Omental fat pad (tissue), 4 donors: ENCODE data around the gene HOXD8. TPM values are rescaled to one million over a fixed set of nuclear protein-coding genes. Genes with fewer than 3 reads are reported as not detected.

Experiments used
- ATAC-seq: fragments of 150-250 bp; one replicate; pipeline ENCODE4 v1.9.1; 2016; ENCODE audit warnings: mild to moderate bottlenecking, moderate library complexity; ENCODE audit not compliant: low FRiP score
- DNase-seq: peaks from one replicate; pipeline ENCODE4 v3.0.0-alpha.2; 2019; ENCODE audit warnings: low spot score
- total RNA-seq, 4 donors: library from RNA; depleted of rRNA; stranded (reverse); fragments of >200 nt; gene quantifications; one replicate each; pipeline ENCODE4 v1.1.0, GENCODE V29; 2016
- TF ChIP-seq, protein P1 (sequence below), 3 donors: fragments of 450-650 bp; IDR thresholded peaks; one replicate each; pipeline ENCODE4 v1.5.1; 2016 to 2017; ENCODE audit warnings: antibody characterized with exemption in 3 of 3, mild to moderate bottlenecking in 3 of 3, moderate library complexity in 2 of 3

Gene HOXD8
- total RNA-seq, 4 donors from 2014 or later: 3.7 to 24.6 (median 7.6) TPM

DNA sequence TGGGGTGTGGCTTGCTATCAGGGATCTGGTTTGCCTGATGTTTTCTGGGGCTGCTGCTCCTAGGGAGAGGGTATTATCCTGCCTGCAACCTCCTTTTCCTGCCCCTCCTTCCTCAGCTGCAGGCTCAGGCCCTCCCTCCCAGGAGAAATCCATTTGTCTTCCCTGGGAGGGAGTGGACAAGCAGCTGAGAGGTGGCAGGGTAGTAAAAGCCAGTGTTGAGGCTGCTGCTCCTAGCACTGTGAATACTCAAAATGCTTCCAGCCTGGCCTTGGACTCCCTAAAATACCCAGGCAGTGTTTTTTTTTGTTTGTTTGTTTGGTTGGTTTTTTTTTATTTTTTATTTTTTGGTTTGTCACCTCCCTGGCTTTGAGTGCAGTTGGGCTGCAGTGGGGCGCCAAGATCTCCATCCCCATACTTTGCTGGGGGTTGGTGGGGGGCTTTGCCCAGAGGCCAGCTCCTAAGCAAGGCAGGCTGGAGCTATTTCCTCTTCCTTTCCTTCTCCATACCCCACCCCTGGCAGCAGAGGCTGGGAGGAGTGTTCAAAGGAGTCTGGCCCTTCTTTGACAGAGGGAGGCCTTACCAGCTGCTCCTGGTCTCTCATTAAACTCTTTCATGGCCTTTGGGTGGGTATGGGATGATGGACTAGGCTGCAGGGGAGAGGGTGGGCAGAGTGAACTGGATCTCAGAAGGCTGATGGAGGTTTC is 41.2 kb downstream of the HOXD8 start:
- ATAC-seq (no peak), DNase-seq (no peak)
- TF ChIP-seq, protein P1, sequence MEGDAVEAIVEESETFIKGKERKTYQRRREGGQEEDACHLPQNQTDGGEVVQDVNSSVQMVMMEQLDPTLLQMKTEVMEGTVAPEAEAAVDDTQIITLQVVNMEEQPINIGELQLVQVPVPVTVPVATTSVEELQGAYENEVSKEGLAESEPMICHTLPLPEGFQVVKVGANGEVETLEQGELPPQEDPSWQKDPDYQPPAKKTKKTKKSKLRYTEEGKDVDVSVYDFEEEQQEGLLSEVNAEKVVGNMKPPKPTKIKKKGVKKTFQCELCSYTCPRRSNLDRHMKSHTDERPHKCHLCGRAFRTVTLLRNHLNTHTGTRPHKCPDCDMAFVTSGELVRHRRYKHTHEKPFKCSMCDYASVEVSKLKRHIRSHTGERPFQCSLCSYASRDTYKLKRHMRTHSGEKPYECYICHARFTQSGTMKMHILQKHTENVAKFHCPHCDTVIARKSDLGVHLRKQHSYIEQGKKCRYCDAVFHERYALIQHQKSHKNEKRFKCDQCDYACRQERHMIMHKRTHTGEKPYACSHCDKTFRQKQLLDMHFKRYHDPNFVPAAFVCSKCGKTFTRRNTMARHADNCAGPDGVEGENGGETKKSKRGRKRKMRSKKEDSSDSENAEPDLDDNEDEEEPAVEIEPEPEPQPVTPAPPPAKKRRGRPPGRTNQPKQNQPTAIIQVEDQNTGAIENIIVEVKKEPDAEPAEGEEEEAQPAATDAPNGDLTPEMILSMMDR (IDR thresholded peaks at IDR 0.05): no peak

DNA sequence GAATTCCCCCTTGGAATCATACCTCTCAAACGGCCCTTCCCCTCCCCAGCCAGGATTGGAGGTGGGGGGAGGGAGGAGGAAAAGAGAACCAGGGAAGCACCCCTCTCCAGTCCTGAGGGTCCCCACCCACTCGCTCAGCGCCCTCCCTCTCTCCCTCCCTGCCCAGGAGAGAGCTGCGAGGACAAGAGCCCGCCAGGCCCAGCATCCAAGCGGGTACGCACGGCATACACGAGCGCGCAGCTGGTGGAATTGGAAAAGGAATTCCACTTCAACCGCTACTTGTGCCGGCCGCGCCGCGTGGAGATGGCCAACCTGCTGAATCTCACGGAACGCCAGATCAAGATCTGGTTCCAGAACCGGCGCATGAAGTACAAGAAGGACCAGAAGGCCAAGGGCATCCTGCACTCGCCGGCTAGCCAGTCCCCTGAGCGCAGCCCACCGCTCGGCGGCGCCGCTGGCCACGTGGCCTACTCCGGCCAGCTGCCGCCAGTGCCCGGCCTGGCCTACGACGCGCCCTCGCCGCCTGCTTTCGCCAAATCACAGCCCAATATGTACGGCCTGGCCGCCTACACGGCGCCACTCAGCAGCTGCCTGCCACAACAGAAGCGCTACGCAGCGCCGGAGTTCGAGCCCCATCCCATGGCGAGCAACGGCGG is 42.0 kb downstream of the HOXD8 start:
- TF ChIP-seq, protein P1 (IDR thresholded peaks at IDR 0.05): no peak
- ATAC-seq (no peak), DNase-seq (no peak)

DNA sequence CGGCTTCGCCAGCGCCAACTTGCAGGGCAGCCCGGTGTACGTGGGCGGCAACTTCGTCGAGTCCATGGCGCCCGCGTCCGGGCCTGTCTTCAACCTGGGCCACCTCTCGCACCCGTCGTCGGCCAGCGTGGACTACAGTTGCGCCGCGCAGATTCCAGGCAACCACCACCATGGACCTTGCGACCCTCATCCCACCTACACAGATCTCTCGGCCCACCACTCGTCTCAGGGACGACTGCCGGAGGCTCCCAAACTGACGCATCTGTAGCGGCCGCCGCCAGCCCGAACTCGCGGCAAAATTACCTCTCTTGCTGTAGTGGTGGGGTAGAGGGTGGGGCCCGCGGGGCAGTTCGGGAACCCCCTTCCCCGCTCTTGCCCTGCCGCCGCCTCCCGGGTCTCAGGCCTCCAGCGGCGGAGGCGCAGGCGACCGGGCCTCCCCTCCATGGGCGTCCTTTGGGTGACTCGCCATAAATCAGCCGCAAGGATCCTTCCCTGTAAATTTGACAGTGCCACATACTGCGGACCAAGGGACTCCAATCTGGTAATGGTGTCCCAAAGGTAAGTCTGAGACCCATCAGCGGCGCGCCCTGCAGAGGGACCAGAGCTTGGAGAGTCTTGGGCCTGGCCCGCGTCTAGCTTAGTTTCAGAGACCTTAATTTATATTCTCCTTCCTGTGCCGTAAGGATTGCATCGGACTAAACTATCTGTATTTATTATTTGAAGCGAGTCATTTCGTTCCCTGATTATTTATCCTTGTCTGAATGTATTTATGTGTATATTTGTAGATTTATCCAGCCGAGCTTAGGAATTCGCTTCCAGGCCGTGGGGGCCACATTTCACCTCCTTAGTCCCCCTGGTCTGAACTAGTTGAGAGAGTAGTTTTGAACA is 42.7 kb downstream of the HOXD8 start:
- DNase-seq (no peak), ATAC-seq (no peak)
- TF ChIP-seq, protein P1 (IDR thresholded peaks at IDR 0.05): no peak

DNA sequence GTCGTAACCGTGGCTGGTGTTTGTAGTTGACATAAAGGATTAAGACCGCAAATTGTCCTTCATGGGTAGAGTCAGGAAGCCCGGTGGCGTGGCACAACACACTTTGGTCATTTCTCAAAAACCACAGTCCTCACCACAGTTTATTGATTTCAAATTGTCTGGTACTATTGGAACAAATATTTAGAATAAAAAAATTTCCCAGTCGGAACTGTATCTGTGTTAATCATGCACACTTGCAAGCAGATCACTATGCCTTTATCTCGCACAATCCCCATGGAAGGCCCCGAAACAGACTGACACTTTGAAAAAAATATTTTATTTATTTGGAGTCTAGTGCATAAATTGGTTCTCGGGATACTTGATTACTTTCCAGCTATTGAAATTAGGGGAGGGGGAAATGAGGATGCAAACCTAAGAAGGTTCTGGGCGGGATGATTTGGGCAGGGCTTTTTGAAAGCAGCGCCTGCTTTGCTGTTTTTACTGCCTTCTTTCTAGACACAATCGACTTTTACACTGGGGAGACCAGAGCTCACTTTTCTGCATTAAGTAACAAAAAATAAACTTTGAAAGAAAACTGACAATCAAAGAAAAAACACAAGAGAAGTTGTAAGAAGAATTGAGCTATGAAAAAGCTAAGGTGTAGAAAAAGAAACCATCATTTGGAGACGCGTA is 43.5 kb downstream of the HOXD8 start:
- DNase-seq: no peak
- ATAC-seq: no peak
- TF ChIP-seq, protein P1 (IDR thresholded peaks at IDR 0.05): no peak

DNA sequence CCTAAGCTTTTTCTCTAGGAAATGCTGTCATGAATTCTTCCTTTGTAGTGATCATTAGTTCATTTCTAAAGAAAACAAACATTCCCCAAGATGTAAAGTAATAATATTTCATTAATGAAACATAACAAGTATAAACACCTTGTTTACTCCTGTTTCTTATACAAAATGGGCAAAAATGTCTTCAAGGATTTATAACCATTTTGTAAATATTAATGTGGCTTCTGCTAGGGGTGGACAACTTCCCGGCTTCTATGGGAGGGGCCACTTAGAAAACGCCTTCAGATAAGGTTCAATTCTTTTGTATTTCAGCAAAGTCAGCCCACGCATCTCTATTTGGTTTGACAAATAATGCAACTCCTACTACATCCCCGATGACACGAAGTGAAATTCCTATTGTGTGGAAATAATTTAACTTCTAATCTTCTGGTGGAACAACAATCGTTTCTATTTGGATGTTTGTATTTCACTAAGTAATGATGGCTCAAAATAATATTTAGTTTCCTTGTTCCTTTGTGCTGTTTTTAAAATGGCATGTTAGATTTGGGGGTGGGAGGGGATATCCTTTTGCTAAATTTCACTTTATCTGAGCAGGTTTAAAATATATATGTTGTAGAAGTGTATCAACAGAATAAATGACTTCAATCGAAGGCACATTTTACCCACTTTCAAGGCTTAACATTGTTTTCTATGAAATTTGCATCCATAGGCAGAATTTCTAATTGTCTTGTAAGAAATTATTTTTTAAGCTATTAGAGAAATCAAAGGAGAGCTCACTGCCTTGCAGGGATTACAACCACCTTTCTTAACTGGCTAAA is 44.3 kb downstream of the HOXD8 start:
- ATAC-seq (no peak), DNase-seq (no peak)
- TF ChIP-seq, protein P1 (IDR thresholded peaks at IDR 0.05): no peak

DNA sequence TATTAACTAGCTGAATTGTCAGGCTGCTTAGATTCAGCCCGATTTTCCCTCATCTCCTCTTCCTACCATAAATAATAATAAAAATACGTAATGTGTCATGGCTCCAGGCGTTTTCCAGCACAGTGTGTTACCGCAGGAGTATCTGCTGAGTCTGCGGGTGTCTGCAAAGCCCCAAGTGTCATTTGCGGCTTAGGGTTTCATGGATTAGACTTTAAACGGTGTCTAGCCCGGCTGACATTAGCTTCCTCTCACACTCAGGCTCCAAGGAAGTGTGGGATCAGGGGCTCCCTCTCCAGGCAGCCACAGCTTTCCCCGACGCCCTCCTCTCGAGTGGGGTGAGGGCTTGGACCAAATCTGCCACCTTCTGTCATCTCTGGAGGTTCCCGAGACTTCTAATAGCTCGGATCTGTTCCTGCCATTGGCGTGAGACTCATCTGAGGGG is 44.9 kb downstream of the HOXD8 start:
- DNase-seq (no peak), ATAC-seq (no peak)
- TF ChIP-seq, protein P1 (IDR thresholded peaks at IDR 0.05): no peak
